HepG2 (cell line): ENCODE measurements around the gene IRF2BPL. TPM values are rescaled to one million over a fixed set of nuclear protein-coding genes. Genes with fewer than 3 reads are reported as not detected.

Source experiments
- BRD4 ChIP-seq: sonication (generic); formaldehyde crosslinking; IDR thresholded peaks from 2 replicates; pipeline ENCODE4 v1.4.0; 2020; ENCODE audit warnings: missing genetic modification reagents
- DDIT3 ChIP-seq: sonication (generic); formaldehyde crosslinking; IDR thresholded peaks from 2 replicates; pipeline ENCODE4 v1.4.0; 2020; ENCODE audit warnings: mild to moderate bottlenecking, missing genetic modification reagents
- ELF4 ChIP-seq: sonication (generic); formaldehyde crosslinking; IDR thresholded peaks from 2 replicates; pipeline ENCODE4 v1.5.0; 2020; ENCODE audit warnings: missing genetic modification reagents, mild to moderate bottlenecking, moderate library complexity, borderline replicate concordance
- HMGA1 ChIP-seq: sonication (generic); formaldehyde crosslinking; conservative IDR thresholded peaks from 2 replicates; pipeline ENCODE4 v1.4.0; 2020; ENCODE audit warnings: missing genetic modification reagents
- IRF2 ChIP-seq: IDR thresholded peaks from 2 replicates; pipeline ENCODE4 v1.6.1; 2018; ENCODE audit warnings: missing genetic modification reagents, missing compliant biosample characterization
- MIER2 ChIP-seq: IDR thresholded peaks from 2 replicates; pipeline ENCODE4 v1.6.1; 2016; ENCODE audit warnings: missing biosample characterization, missing genetic modification reagents
- ZBTB40 ChIP-seq, 2 experiments: fragments of 450-650 bp in 1 of 2; sonication (generic) in 1 of 2; formaldehyde crosslinking in 1 of 2; IDR thresholded peaks; 2 replicates each; pipeline versions ENCODE4 v1.6.1 to v1.8.0; 2016 to 2022; ENCODE audit warnings: antibody characterized with exemption in 1 of 2, mild to moderate bottlenecking in 1 of 2, missing genetic modification reagents in 1 of 2
- ZFP82 ChIP-seq: sonication (generic); formaldehyde crosslinking; IDR thresholded peaks from 2 replicates; pipeline ENCODE4 v1.5.1; 2020; ENCODE audit warnings: mild to moderate bottlenecking, missing genetic modification reagents, borderline replicate concordance
- ZNF276 ChIP-seq: sonication (generic); formaldehyde crosslinking; IDR thresholded peaks from 2 replicates; pipeline ENCODE4 v1.4.0; 2020; ENCODE audit warnings: mild to moderate bottlenecking, low read depth, missing genetic modification reagents
- ZNF337 ChIP-seq: sonication (generic); formaldehyde crosslinking; IDR thresholded peaks from 2 replicates; pipeline ENCODE4 v1.5.1; 2020; ENCODE audit warnings: missing genetic modification reagents, low read depth, mild to moderate bottlenecking, borderline replicate concordance
- ZNF609 ChIP-seq: sonication (generic); formaldehyde crosslinking; IDR thresholded peaks from 2 replicates; pipeline ENCODE4 v1.4.0; 2020; ENCODE audit warnings: mild to moderate bottlenecking, missing genetic modification reagents, borderline replicate concordance
- ZNF674 ChIP-seq: sonication (generic); formaldehyde crosslinking; IDR thresholded peaks from 2 replicates; pipeline ENCODE4 v1.5.0; 2020; ENCODE audit warnings: low read depth, mild to moderate bottlenecking, missing genetic modification reagents
- polyA plus RNA-seq, 8 experiments: library from polyadenylated mRNA; depleted of rRNA in 3 of 8; stranded (reverse) in 7 of 8; unstranded in 1 of 8; fragments of >200 nt; fragmentation: Illumina TruSeq in 4 of 8; extraction: Trizol in 4 of 8; gene quantifications; 2 replicates each; pipeline versions ENCODE4 v1.2.1 to v1.2.3, GENCODE V29; 2011 to 2016; ENCODE audit warnings: low read depth in 4 of 8, missing spikeins in 1 of 8, mixed read lengths in 1 of 8; ENCODE audit not compliant: insufficient read depth in 1 of 8
- total RNA-seq, 5 experiments: library from RNA; depleted of rRNA; stranded (reverse); fragments of >200 nt; fragmentation: Illumina TruSeq; extraction: Trizol; gene quantifications; 2 replicates each; pipeline ENCODE4 v1.2.3, GENCODE V29; 2016; ENCODE audit warnings: low read depth in 1 of 5

The IRF2BPL gene
- total and polyA plus RNA-seq, 2 of the 13 experiments (the other 11 are each of a cell fraction or from before 2014, with no cell fraction given): 6.6 to 8.4 TPM

GRCh38 chr14:77040059-77040740 lies 11.7 kb upstream of the IRF2BPL start (continued):
- TF ChIP-seq ZBTB40 (IDR thresholded peaks at IDR 0.05) (no peak), ZBTB40 (CRISPR knock-in tag; IDR thresholded peaks at IDR 0.05) (no peak; the same call in none of the 2 replicates), IRF2 (CRISPR knock-in tag) (peak; percentile 62; the same call in 1 of the 2 replicates), ZNF609 (CRISPR knock-in tag) (no peak; the same call in 1 of the 2 replicates), ELF4 (no peak), MIER2 (CRISPR knock-in tag) (peak; percentile 32; the same call in 1 of the 2 replicates), ZNF337 (CRISPR knock-in tag) (no peak), ZNF276 (no peak), DDIT3 (CRISPR knock-in tag) (no peak), ZNF674 (CRISPR knock-in tag) (no peak), HMGA1 (no peak), ZFP82 (CRISPR knock-in tag) (no peak), BRD4 (no peak)
